Ascending aorta (tissue), 2 donors: ENCODE results near the gene INTS7. TPM values are rescaled to one million over a fixed set of nuclear protein-coding genes. Genes with fewer than 3 reads are reported as not detected.

Source experiments
- DNase-seq, 2 donors: peaks; one replicate each; pipeline ENCODE4 v3.0.0-alpha.2; 2019; ENCODE audit warnings: low spot score in 2 of 2
- H3K27ac ChIP-seq, 2 donors: fragments of 200-600 bp; sonication (generic); one replicate each; pipeline ENCODE4 v1.5.1; 2016 to 2017; ENCODE audit warnings: mild to moderate bottlenecking in 1 of 2
- H3K27me3 ChIP-seq: fragments of 200-600 bp; sonication (generic); one replicate; pipeline ENCODE4 v1.5.1; 2017
- H3K36me3 ChIP-seq, 2 donors: fragments of 200-600 bp; sonication (generic); one replicate each; pipeline ENCODE4 v1.5.1; 2016
- H3K4me1 ChIP-seq, 2 donors: fragments of 200-600 bp; sonication (generic); one replicate each; pipeline ENCODE4 v1.5.1; 2016 to 2017; ENCODE audit warnings: mild to moderate bottlenecking in 1 of 2
- H3K4me3 ChIP-seq, 2 donors: fragments of 200-600 bp; sonication (generic); one replicate each; pipeline ENCODE4 v1.5.1; 2016 to 2017; ENCODE audit warnings: mild to moderate bottlenecking in 1 of 2
- H3K9me3 ChIP-seq, 2 donors: fragments of 200-600 bp; sonication (generic); one replicate each; pipeline ENCODE4 v1.5.1; 2016
- intact Hi-C: fragments of 100-400 bp; cut with DNase I; formaldehyde crosslinking; loops from one replicate; pipeline ENCODE4 v1.15.1; 2023
- total RNA-seq: library from RNA; depleted of rRNA; stranded (reverse); fragments of >200 nt; gene quantifications from one replicate; pipeline ENCODE4 v1.1.0, GENCODE V29; 2016
- TF ChIP-seq, protein P1 (sequence below), 3 experiments: fragments of 200-600 bp in 2 of 3; fragments of 450-650 bp in 1 of 3; sonication (generic) in 2 of 3; IDR thresholded peaks; one replicate each; pipeline ENCODE4 v1.5.1; 2016 to 2019; ENCODE audit warnings: antibody characterized with exemption in 3 of 3, mild to moderate bottlenecking in 1 of 3, moderate library complexity in 1 of 3

INTS7 gene
- total RNA-seq, 1 donor from 2014 or later = 10.5 TPM

DNA sequence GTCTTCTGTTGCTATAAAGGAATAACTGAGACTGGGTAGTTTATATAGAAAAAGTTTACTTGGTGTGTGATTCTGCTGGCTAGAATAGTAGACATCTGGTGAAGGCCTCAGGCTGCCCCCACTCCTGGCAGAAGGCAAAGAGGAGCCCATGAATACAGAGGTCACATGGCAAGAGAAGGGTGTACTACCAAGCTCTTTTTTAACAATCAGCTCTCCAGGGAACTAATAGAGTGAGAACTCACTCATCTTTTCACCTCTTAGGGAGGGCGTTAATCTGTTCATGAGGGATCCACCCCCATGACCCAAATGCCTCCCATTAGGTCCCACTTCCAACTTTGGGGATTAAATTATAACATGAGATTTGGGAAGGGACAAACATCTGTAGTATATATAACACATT is 9.5 kb upstream of the INTS7 start:
- no peak overlapping the region for H3K4me3 ChIP-seq
- no peak overlapping the region for H3K27ac ChIP-seq
- no peak for DNase-seq
- no peaks in the 10 kb centered on the region for H3K36me3 ChIP-seq
- TF ChIP-seq, protein P1, sequence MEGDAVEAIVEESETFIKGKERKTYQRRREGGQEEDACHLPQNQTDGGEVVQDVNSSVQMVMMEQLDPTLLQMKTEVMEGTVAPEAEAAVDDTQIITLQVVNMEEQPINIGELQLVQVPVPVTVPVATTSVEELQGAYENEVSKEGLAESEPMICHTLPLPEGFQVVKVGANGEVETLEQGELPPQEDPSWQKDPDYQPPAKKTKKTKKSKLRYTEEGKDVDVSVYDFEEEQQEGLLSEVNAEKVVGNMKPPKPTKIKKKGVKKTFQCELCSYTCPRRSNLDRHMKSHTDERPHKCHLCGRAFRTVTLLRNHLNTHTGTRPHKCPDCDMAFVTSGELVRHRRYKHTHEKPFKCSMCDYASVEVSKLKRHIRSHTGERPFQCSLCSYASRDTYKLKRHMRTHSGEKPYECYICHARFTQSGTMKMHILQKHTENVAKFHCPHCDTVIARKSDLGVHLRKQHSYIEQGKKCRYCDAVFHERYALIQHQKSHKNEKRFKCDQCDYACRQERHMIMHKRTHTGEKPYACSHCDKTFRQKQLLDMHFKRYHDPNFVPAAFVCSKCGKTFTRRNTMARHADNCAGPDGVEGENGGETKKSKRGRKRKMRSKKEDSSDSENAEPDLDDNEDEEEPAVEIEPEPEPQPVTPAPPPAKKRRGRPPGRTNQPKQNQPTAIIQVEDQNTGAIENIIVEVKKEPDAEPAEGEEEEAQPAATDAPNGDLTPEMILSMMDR (IDR thresholded peaks at IDR 0.05) = no peak
- no peaks in the 10 kb centered on the region for H3K4me1 ChIP-seq
- H3K27me3 ChIP-seq = no peaks in the 10 kb centered on the region
- intact Hi-C loops = no loop called here
- H3K9me3 ChIP-seq = no peaks in the 10 kb centered on the region

DNA sequence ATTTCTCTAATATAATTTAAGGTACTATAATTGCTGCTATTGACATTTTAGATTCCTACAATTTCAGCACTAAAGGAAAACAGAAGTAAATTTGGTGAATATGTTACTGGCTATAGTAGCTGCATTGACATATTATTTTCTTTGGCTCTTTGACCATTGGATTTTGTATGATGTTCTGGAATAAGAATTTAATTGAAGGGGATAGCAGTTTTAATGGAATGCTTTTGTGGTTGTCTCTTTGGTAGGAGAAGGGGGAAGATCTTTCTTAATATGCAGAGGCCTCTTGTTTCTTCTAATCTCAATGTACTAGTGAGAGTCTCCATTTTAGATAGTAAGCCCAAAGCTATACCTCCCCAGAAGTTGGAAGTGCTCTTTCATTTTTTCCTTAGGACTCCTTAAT is 7.1 kb upstream of the INTS7 start:
- Histone ChIP-seq H3K4me3 (no peak overlapping the region), H3K36me3 (no peaks in the 10 kb centered on the region), H3K9me3 (no peaks in the 10 kb centered on the region), H3K4me1 (no peaks in the 10 kb centered on the region), H3K27ac (no peak overlapping the region), H3K27me3 (no peaks in the 10 kb centered on the region)
- intact Hi-C loops = no loop called here
- TF ChIP-seq, protein P1 (IDR thresholded peaks at IDR 0.05) = no peak
- no peak for DNase-seq

DNA sequence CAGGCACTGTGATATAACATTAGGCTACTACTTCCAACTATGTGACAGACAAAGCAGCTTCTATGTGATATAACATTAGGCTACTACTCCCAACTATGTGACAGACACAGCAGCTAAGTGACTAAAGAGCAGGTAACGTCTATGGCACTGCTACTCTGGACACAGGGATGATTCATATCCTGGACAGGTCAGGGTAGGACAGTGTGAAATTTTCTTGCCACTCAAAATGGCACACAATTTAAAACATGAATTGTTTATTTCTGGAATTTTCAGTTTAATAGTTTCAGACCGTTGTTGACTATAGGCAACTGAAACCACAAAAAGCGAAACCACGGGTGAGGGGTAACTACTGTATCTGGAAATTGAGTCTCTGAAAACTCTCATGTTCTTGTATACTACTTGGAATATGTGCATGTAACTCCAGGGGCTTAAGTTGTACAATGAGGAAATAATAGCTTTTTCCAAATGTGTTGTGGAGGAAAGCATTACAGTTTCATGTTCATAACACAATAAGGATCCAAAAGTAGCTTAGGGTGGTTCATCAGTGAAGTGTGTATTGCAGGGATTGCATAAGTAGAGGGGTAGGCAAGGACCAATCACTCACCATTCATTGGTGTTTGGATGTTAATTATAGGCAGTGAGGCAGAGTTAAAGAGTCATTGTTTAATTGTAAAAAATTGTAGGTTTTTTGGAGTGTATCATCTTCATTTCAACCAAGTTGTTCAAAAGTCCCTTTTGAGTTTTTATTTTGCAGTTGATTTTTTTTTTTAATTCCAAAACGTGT is 5.5 kb upstream of the INTS7 start:
- H3K27me3 ChIP-seq = no peaks in the 10 kb centered on the region

DNA sequence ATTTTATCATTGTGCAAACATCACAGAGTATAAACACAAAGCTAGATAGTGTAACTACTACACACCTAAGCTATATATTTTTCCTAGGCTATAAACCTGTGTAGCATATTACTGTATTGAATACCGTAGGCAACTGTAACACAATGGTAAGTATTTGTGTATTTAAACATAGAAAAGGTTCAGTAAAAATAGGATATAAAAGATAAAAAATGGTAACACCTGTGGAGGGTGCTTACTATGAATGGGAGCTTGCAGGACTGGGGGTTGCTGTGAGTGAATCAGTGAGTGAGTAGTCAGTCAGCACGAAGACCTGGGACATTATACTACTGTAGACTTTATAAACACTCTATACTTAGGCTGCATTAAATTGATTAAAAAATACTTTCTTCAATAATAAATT is 4.3 kb upstream of the INTS7 start:
- H3K27me3 ChIP-seq = no peaks in the 10 kb centered on the region
- no peaks in the 10 kb centered on the region for H3K9me3 ChIP-seq
- peaks cover 0 to 4% of the 10 kb centered on the region in 2 donors for H3K4me1 ChIP-seq
- intact Hi-C loops = loop anchor here (10.0 kb wide), 2 partner anchors 525 to 815 kb away; partner anchors contain the start of gene FLVCR1
- no peak overlapping the region for H3K27ac ChIP-seq
- DNase-seq = no peak
- H3K4me3 ChIP-seq = no peak overlapping the region
- no peaks in the 10 kb centered on the region for H3K36me3 ChIP-seq
- TF ChIP-seq, protein P1 (IDR thresholded peaks at IDR 0.05) = no peak

More for the DNA sequence above, 5.5 kb upstream of the INTS7 start:
- intact Hi-C loops = no loop called here
- Histone ChIP-seq H3K9me3 (no peaks in the 10 kb centered on the region), H3K4me3 (no peak overlapping the region), H3K36me3 (no peaks in the 10 kb centered on the region), H3K4me1 (peaks cover 0 to 4% of the 10 kb centered on the region in 2 donors), H3K27ac (no peak overlapping the region)
- no peak for DNase-seq
- TF ChIP-seq, protein P1 (IDR thresholded peaks at IDR 0.05) = no peak

DNA sequence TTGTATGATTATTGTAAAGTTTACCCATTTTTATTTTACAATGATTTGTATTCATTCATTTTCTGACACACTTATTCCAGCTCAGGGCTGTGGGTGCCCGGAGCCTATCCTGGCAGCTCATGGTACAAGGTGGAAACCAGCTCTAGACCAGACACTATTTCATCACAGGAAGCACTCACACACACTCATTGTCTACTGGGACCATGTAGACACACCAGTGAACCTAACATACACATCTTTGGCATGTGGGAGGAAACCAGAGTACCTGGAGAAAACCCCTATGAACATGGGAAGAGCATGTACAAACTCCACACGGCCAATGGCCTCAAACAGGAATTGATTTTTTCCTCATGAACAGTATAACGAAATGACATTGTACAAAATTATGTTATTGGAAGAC is 2.5 kb upstream of the INTS7 start:
- Histone ChIP-seq H3K36me3 (no peaks in the 10 kb centered on the region), H3K9me3 (no peaks in the 10 kb centered on the region), H3K4me3 (no peak overlapping the region), H3K4me1 (peaks cover 0 to 12% of the 10 kb centered on the region in 2 donors), H3K27me3 (no peaks in the 10 kb centered on the region), H3K27ac (no peak overlapping the region)
- no peak for DNase-seq
- TF ChIP-seq, protein P1 (IDR thresholded peaks at IDR 0.05) = no peak
- intact Hi-C loops = loop anchor here (10.0 kb wide), 2 partner anchors 527 to 817 kb away; partner anchors contain the start of gene FLVCR1
